GM19468 (cell line): ENCODE measurements around the gene GLIPR1L2.
"Not testable (repeated sequence)": the region's sequence is repeated elsewhere in the genome, so short reads cannot be mapped to it uniquely, and the experiment has no call there.

Experiments
- ATAC-seq: cut with Tn5 transposase; IDR thresholded peaks from one replicate; pipeline ENCODE4 v1.9.1; 2021; ENCODE audit warnings: mild to moderate bottlenecking, moderate library complexity, moderate number of reproducible peaks; ENCODE audit not compliant: unreplicated experiment; ENCODE audit errors: extremely low read depth

The GLIPR1L2 gene

GRCh38 chr12:75428767-75429166, 37.9 kb downstream of the GLIPR1L2 start:
- ATAC-seq: no peak

GRCh38 chr12:75432924-75433323, 42.0 kb downstream of the GLIPR1L2 start:
- ATAC-seq: no peak

GRCh38 chr12:75437564-75437963, 46.7 kb downstream of the GLIPR1L2 start:
- ATAC-seq: no peak

- ATAC-seq: no peak
Measured at GRCh38 chr12:75438059-75438754, 47.3 kb downstream of the GLIPR1L2 start.

GRCh38 chr12:75439048-75439447, 48.2 kb downstream of the GLIPR1L2 start:
- no peak for ATAC-seq

GRCh38 chr12:75439930-75440329, 49.0 kb downstream of the GLIPR1L2 start:
- ATAC-seq: no peak

GRCh38 chr12:75441687-75442449, 51.0 kb downstream of the GLIPR1L2 start:
- not testable (repeated sequence) for ATAC-seq

GRCh38 chr12:75442454-75442853, 51.6 kb downstream of the GLIPR1L2 start:
- not testable (repeated sequence) for ATAC-seq

- ATAC-seq: no peak
Measured at GRCh38 chr12:75443709-75444108, 52.8 kb downstream of the GLIPR1L2 start.

- ATAC-seq: no peak
Measured at GRCh38 chr12:75444429-75445136, 53.7 kb downstream of the GLIPR1L2 start.

GRCh38 chr12:75445137-75445507, 54.2 kb downstream of the GLIPR1L2 start:
- not testable (repeated sequence) for ATAC-seq

GRCh38 chr12:75446857-75447256, 56.0 kb downstream of the GLIPR1L2 start:
- ATAC-seq: no peak

- no peak for ATAC-seq
Measured at GRCh38 chr12:75447691-75448393, 57.0 kb downstream of the GLIPR1L2 start.

- no peak for ATAC-seq
Measured at GRCh38 chr12:75452675-75453330, 61.9 kb downstream of the GLIPR1L2 start.

- no peak for ATAC-seq
Measured at GRCh38 chr12:75455839-75456238, 65.0 kb downstream of the GLIPR1L2 start.

GRCh38 chr12:75457191-75457590, 66.3 kb downstream of the GLIPR1L2 start:
- ATAC-seq: no peak

- not testable (repeated sequence) for ATAC-seq
Measured at GRCh38 chr12:75457866-75458265, 67.0 kb downstream of the GLIPR1L2 start.

GRCh38 chr12:75459755-75460154, 68.9 kb downstream of the GLIPR1L2 start:
- no peak for ATAC-seq

GRCh38 chr12:75460204-75460603, 69.3 kb downstream of the GLIPR1L2 start:
- ATAC-seq: no peak
